ENCODE measurements around the gene GPAT2.
"Not testable (repeated sequence)": the region's sequence is repeated elsewhere in the genome, so short reads cannot be mapped to it uniquely, and the experiment has no call there.

GPAT2 gene

GRCh38 chr2:96070351-96070750 is 35.6 kb upstream of the GPAT2 start:
- H4K8ac ChIP-seq (ENCODE audit: low read length); H2AK5ac ChIP-seq (ENCODE audit: low read length, severe bottlenecking); DNase-seq; H3K18ac ChIP-seq (ENCODE audit: low read depth in 1 of 2, low read length in 2 of 2); H3K27ac ChIP-seq (ENCODE audit: low read length, poor library complexity, severe bottlenecking); H2BK120ac ChIP-seq (ENCODE audit: low read depth, low read length); H3K23ac ChIP-seq (ENCODE audit: low read length in 2 of 2); H3K14ac ChIP-seq (ENCODE audit: low read length in 2 of 2); H3K4ac ChIP-seq (ENCODE audit: low read depth in 1 of 2, low read length in 2 of 2); H3K4me3 ChIP-seq (ENCODE audit: insufficient read depth in 1 of 2, low read depth in 1 of 2, low read length in 2 of 2); H3K79me1 ChIP-seq (replicated peaks; ENCODE audit: low read length, poor library complexity, severe bottlenecking); H2BK15ac ChIP-seq (ENCODE audit: low read depth, poor library complexity, severe bottlenecking); H2BK12ac ChIP-seq (ENCODE audit: low read length in 2 of 2); H3K9me3 ChIP-seq (ENCODE audit: control insufficient read depth, low read length); H4K91ac ChIP-seq (ENCODE audit: low read length); H3K4me1 ChIP-seq (ENCODE audit: control insufficient read depth, insufficient read depth, low read depth, low read length); H3K9ac ChIP-seq (ENCODE audit: low read length); H2BK5ac ChIP-seq (ENCODE audit: low read depth, low read length, poor library complexity, severe bottlenecking); H3K4me2 ChIP-seq (ENCODE audit: low read length, poor library complexity, severe bottlenecking); H3K36me3 ChIP-seq (ENCODE audit: control insufficient read depth in 1 of 2, insufficient read depth in 2 of 2, low read depth in 1 of 2, low read length in 2 of 2); H2AFZ ChIP-seq (ENCODE audit: low read depth, low read length): not testable (repeated sequence)
- peaks cover 26 to 28% of the 10 kb centered on the region in 2 experiments for H3K27me3 ChIP-seq (ENCODE audit: control insufficient read depth in 1 of 2, insufficient read depth in 1 of 2, low read length in 2 of 2)
- WGBS = 90% methylated on average over 5 of the region's 5 CpGs

- WGBS = 47% methylated on average over 6 of the region's 8 CpGs
Measured at GRCh38 chr2:96069878-96070277, 35.2 kb upstream of the GPAT2 start.

GRCh38 chr2:96067902-96068581 is 33.3 kb upstream of the GPAT2 start:
- not testable (repeated sequence) for H2AFZ ChIP-seq (ENCODE audit: low read depth, low read length); H3K9me3 ChIP-seq (ENCODE audit: control insufficient read depth, low read length)
- 70% methylated on average over 6 of the region's 9 CpGs for WGBS

More at GRCh38 chr2:96069878-96070277, 35.2 kb upstream of the GPAT2 start:
- not testable (repeated sequence) for H4K91ac ChIP-seq (ENCODE audit: low read length); H3K4ac ChIP-seq (ENCODE audit: low read depth in 1 of 2, low read length in 2 of 2); H3K18ac ChIP-seq (ENCODE audit: low read depth in 1 of 2, low read length in 2 of 2); DNase-seq; H3K23ac ChIP-seq (ENCODE audit: low read length in 2 of 2); H2AFZ ChIP-seq (ENCODE audit: low read depth, low read length); H3K27ac ChIP-seq (ENCODE audit: low read length, poor library complexity, severe bottlenecking); H3K79me1 ChIP-seq (replicated peaks; ENCODE audit: low read length, poor library complexity, severe bottlenecking); H3K9me3 ChIP-seq (ENCODE audit: control insufficient read depth, low read length); H3K4me2 ChIP-seq (ENCODE audit: low read length, poor library complexity, severe bottlenecking); H3K14ac ChIP-seq (ENCODE audit: low read length in 2 of 2); H3K4me1 ChIP-seq (ENCODE audit: control insufficient read depth, insufficient read depth, low read depth, low read length); H2BK5ac ChIP-seq (ENCODE audit: low read depth, low read length, poor library complexity, severe bottlenecking); H3K4me3 ChIP-seq (ENCODE audit: insufficient read depth in 1 of 2, low read depth in 1 of 2, low read length in 2 of 2); H2BK120ac ChIP-seq (ENCODE audit: low read depth, low read length); H2AK5ac ChIP-seq (ENCODE audit: low read length, severe bottlenecking); H2BK12ac ChIP-seq (ENCODE audit: low read length in 2 of 2); H3K36me3 ChIP-seq (ENCODE audit: control insufficient read depth in 1 of 2, insufficient read depth in 2 of 2, low read depth in 1 of 2, low read length in 2 of 2); H3K9ac ChIP-seq (ENCODE audit: low read length); H4K8ac ChIP-seq (ENCODE audit: low read length); H2BK15ac ChIP-seq (ENCODE audit: low read depth, poor library complexity, severe bottlenecking)
- H3K27me3 ChIP-seq (ENCODE audit: control insufficient read depth in 1 of 2, insufficient read depth in 1 of 2, low read length in 2 of 2) = peaks cover 29 to 32% of the 10 kb centered on the region in 2 experiments

GRCh38 chr2:96067098-96067660 is 32.5 kb upstream of the GPAT2 start:
- H3K4me1 ChIP-seq (ENCODE audit: control insufficient read depth, insufficient read depth, low read depth, low read length) = peaks cover 13% of the 10 kb centered on the region
- H4K8ac ChIP-seq (ENCODE audit: low read length); H3K9me3 ChIP-seq (ENCODE audit: control insufficient read depth, low read length); H2BK12ac ChIP-seq (ENCODE audit: low read length in 2 of 2); H3K79me1 ChIP-seq (replicated peaks; ENCODE audit: low read length, poor library complexity, severe bottlenecking); H2BK15ac ChIP-seq (ENCODE audit: low read depth, poor library complexity, severe bottlenecking); H3K36me3 ChIP-seq (ENCODE audit: control insufficient read depth in 1 of 2, insufficient read depth in 2 of 2, low read depth in 1 of 2, low read length in 2 of 2); H3K4me2 ChIP-seq (ENCODE audit: low read length, poor library complexity, severe bottlenecking); H3K9ac ChIP-seq (ENCODE audit: low read length); H2BK5ac ChIP-seq (ENCODE audit: low read depth, low read length, poor library complexity, severe bottlenecking); H4K91ac ChIP-seq (ENCODE audit: low read length); H3K4me3 ChIP-seq (ENCODE audit: insufficient read depth in 1 of 2, low read depth in 1 of 2, low read length in 2 of 2); H3K27ac ChIP-seq (ENCODE audit: low read length, poor library complexity, severe bottlenecking); DNase-seq; H3K18ac ChIP-seq (ENCODE audit: low read depth in 1 of 2, low read length in 2 of 2); H2AK5ac ChIP-seq (ENCODE audit: low read length, severe bottlenecking); H3K14ac ChIP-seq (ENCODE audit: low read length in 2 of 2); H2BK120ac ChIP-seq (ENCODE audit: low read depth, low read length); H3K23ac ChIP-seq (ENCODE audit: low read length in 2 of 2); H3K4ac ChIP-seq (ENCODE audit: low read depth in 1 of 2, low read length in 2 of 2); H2AFZ ChIP-seq (ENCODE audit: low read depth, low read length); H3K27me3 ChIP-seq (ENCODE audit: control insufficient read depth in 1 of 2, insufficient read depth in 1 of 2, low read length in 2 of 2): not testable (repeated sequence)
- 89% methylated on average over 2 of the region's 2 CpGs for WGBS

More at GRCh38 chr2:96067902-96068581, 33.3 kb upstream of the GPAT2 start:
- H2BK5ac ChIP-seq (ENCODE audit: low read depth, low read length, poor library complexity, severe bottlenecking); H2BK15ac ChIP-seq (ENCODE audit: low read depth, poor library complexity, severe bottlenecking); H3K79me1 ChIP-seq (replicated peaks; ENCODE audit: low read length, poor library complexity, severe bottlenecking); H3K14ac ChIP-seq (ENCODE audit: low read length in 2 of 2); H2BK120ac ChIP-seq (ENCODE audit: low read depth, low read length); H3K4me3 ChIP-seq (ENCODE audit: insufficient read depth in 1 of 2, low read depth in 1 of 2, low read length in 2 of 2); H2AK5ac ChIP-seq (ENCODE audit: low read length, severe bottlenecking); H3K4me2 ChIP-seq (ENCODE audit: low read length, poor library complexity, severe bottlenecking); H3K36me3 ChIP-seq (ENCODE audit: control insufficient read depth in 1 of 2, insufficient read depth in 2 of 2, low read depth in 1 of 2, low read length in 2 of 2); H3K23ac ChIP-seq (ENCODE audit: low read length in 2 of 2); H3K4ac ChIP-seq (ENCODE audit: low read depth in 1 of 2, low read length in 2 of 2); H3K18ac ChIP-seq (ENCODE audit: low read depth in 1 of 2, low read length in 2 of 2); H2BK12ac ChIP-seq (ENCODE audit: low read length in 2 of 2); H3K27ac ChIP-seq (ENCODE audit: low read length, poor library complexity, severe bottlenecking); H3K9ac ChIP-seq (ENCODE audit: low read length); H4K8ac ChIP-seq (ENCODE audit: low read length); DNase-seq; H4K91ac ChIP-seq (ENCODE audit: low read length): not testable (repeated sequence)
- Histone ChIP-seq H3K27me3 (ENCODE audit: control insufficient read depth in 1 of 2, insufficient read depth in 1 of 2, low read length in 2 of 2) (peaks cover 17 to 18% of the 10 kb centered on the region in 2 experiments), H3K4me1 (ENCODE audit: control insufficient read depth, insufficient read depth, low read depth, low read length) (peaks cover 12% of the 10 kb centered on the region)
